Measurements from ENCODE around the gene PEAK3.

PEAK3 gene

GRCh38 chr19:2294687-2295335 lies 12.8 kb upstream of the PEAK3 start:
- Histone ChIP-seq H3K4me1 (ENCODE audit: control insufficient read depth, insufficient read depth, low read length) (peaks cover 2% of the 10 kb centered on the region), H3K27me3 (ENCODE audit: control insufficient read depth, insufficient read depth, low read length) (peaks cover 33% of the 10 kb centered on the region), H3K4me3 (ENCODE audit: low read depth, low read length) (no peak overlapping the region), H3K9me3 (ENCODE audit: control insufficient read depth, insufficient read depth, low read length) (no peaks in the 10 kb centered on the region), H3K36me3 (ENCODE audit: control insufficient read depth, insufficient read depth, low read length) (no peaks in the 10 kb centered on the region), H3K9ac (ENCODE audit: low read depth, low read length) (no peak overlapping the region)

- Histone ChIP-seq H3K9ac (ENCODE audit: low read depth, low read length) (no peak overlapping the region), H3K4me3 (ENCODE audit: low read depth, low read length) (peak overlapping the region; percentile 56), H3K27me3 (ENCODE audit: control insufficient read depth, insufficient read depth, low read length) (peaks cover 56% of the 10 kb centered on the region), H3K36me3 (ENCODE audit: control insufficient read depth, insufficient read depth, low read length) (no peaks in the 10 kb centered on the region), H3K9me3 (ENCODE audit: control insufficient read depth, insufficient read depth, low read length) (no peaks in the 10 kb centered on the region), H3K4me1 (ENCODE audit: control insufficient read depth, insufficient read depth, low read length) (peaks cover 2% of the 10 kb centered on the region)
Observed at GRCh38 chr19:2291185-2291751, 9.3 kb upstream of the PEAK3 start.

GRCh38 chr19:2290441-2291184 lies 8.6 kb upstream of the PEAK3 start:
- H3K27me3 ChIP-seq (ENCODE audit: control insufficient read depth, insufficient read depth, low read length) = peaks cover 56% of the 10 kb centered on the region
- H3K9ac ChIP-seq (ENCODE audit: low read depth, low read length) = no peak overlapping the region
- H3K4me3 ChIP-seq (ENCODE audit: low read depth, low read length) = peak overlapping the region; percentile 56
- H3K36me3 ChIP-seq (ENCODE audit: control insufficient read depth, insufficient read depth, low read length) = no peaks in the 10 kb centered on the region
- peaks cover 2% of the 10 kb centered on the region for H3K4me1 ChIP-seq (ENCODE audit: control insufficient read depth, insufficient read depth, low read length)
- no peaks in the 10 kb centered on the region for H3K9me3 ChIP-seq (ENCODE audit: control insufficient read depth, insufficient read depth, low read length)

- no peaks in the 10 kb centered on the region for H3K36me3 ChIP-seq (ENCODE audit: control insufficient read depth, insufficient read depth, low read length)
- peaks cover 53% of the 10 kb centered on the region for H3K27me3 ChIP-seq (ENCODE audit: control insufficient read depth, insufficient read depth, low read length)
- no peaks in the 10 kb centered on the region for H3K4me1 ChIP-seq (ENCODE audit: control insufficient read depth, insufficient read depth, low read length)
- H3K9me3 ChIP-seq (ENCODE audit: control insufficient read depth, insufficient read depth, low read length) = no peaks in the 10 kb centered on the region
- H3K9ac ChIP-seq (ENCODE audit: low read depth, low read length) = no peak overlapping the region
- peak overlapping the region; percentile 56 for H3K4me3 ChIP-seq (ENCODE audit: low read depth, low read length)
Observed at GRCh38 chr19:2289714-2290435, 7.9 kb upstream of the PEAK3 start.

GRCh38 chr19:2288818-2289713 lies 7.1 kb upstream of the PEAK3 start:
- Histone ChIP-seq H3K9ac (ENCODE audit: low read depth, low read length) (no peak overlapping the region), H3K4me3 (ENCODE audit: low read depth, low read length) (no peak overlapping the region)

GRCh38 chr19:2288338-2288817 lies 6.4 kb upstream of the PEAK3 start:
- no peaks in the 10 kb centered on the region for H3K36me3 ChIP-seq (ENCODE audit: control insufficient read depth, insufficient read depth, low read length)
- no peaks in the 10 kb centered on the region for H3K4me1 ChIP-seq (ENCODE audit: control insufficient read depth, insufficient read depth, low read length)
- H3K27me3 ChIP-seq (ENCODE audit: control insufficient read depth, insufficient read depth, low read length) = peaks cover 53% of the 10 kb centered on the region
- H3K9ac ChIP-seq (ENCODE audit: low read depth, low read length) = no peak overlapping the region
- no peak overlapping the region for H3K4me3 ChIP-seq (ENCODE audit: low read depth, low read length)
- H3K9me3 ChIP-seq (ENCODE audit: control insufficient read depth, insufficient read depth, low read length) = no peaks in the 10 kb centered on the region

More at GRCh38 chr19:2288818-2289713, 7.1 kb upstream of the PEAK3 start:
- no peaks in the 10 kb centered on the region for H3K4me1 ChIP-seq (ENCODE audit: control insufficient read depth, insufficient read depth, low read length)
- no peaks in the 10 kb centered on the region for H3K36me3 ChIP-seq (ENCODE audit: control insufficient read depth, insufficient read depth, low read length)
- H3K9me3 ChIP-seq (ENCODE audit: control insufficient read depth, insufficient read depth, low read length) = no peaks in the 10 kb centered on the region
- H3K27me3 ChIP-seq (ENCODE audit: control insufficient read depth, insufficient read depth, low read length) = peaks cover 53% of the 10 kb centered on the region

- H3K36me3 ChIP-seq (ENCODE audit: control insufficient read depth, insufficient read depth, low read length) = no peaks in the 10 kb centered on the region
- no peak overlapping the region for H3K4me3 ChIP-seq (ENCODE audit: low read depth, low read length)
- H3K9ac ChIP-seq (ENCODE audit: low read depth, low read length) = no peak overlapping the region
- peaks cover 56% of the 10 kb centered on the region for H3K27me3 ChIP-seq (ENCODE audit: control insufficient read depth, insufficient read depth, low read length)
- H3K9me3 ChIP-seq (ENCODE audit: control insufficient read depth, insufficient read depth, low read length) = no peaks in the 10 kb centered on the region
- no peaks in the 10 kb centered on the region for H3K4me1 ChIP-seq (ENCODE audit: control insufficient read depth, insufficient read depth, low read length)
Observed at GRCh38 chr19:2287585-2288337, 5.8 kb upstream of the PEAK3 start.

GRCh38 chr19:2286402-2287140 lies 4.6 kb upstream of the PEAK3 start:
- Histone ChIP-seq H3K36me3 (ENCODE audit: control insufficient read depth, insufficient read depth, low read length) (no peaks in the 10 kb centered on the region), H3K27me3 (ENCODE audit: control insufficient read depth, insufficient read depth, low read length) (peaks cover 48% of the 10 kb centered on the region), H3K4me1 (ENCODE audit: control insufficient read depth, insufficient read depth, low read length) (no peaks in the 10 kb centered on the region), H3K9ac (ENCODE audit: low read depth, low read length) (no peak overlapping the region), H3K4me3 (ENCODE audit: low read depth, low read length) (no peak overlapping the region), H3K9me3 (ENCODE audit: control insufficient read depth, insufficient read depth, low read length) (no peaks in the 10 kb centered on the region)

GRCh38 chr19:2283835-2284507 lies 2.0 kb upstream of the PEAK3 start:
- Histone ChIP-seq H3K9me3 (ENCODE audit: control insufficient read depth, insufficient read depth, low read length) (no peaks in the 10 kb centered on the region), H3K9ac (ENCODE audit: low read depth, low read length) (no peak overlapping the region), H3K36me3 (ENCODE audit: control insufficient read depth, insufficient read depth, low read length) (no peaks in the 10 kb centered on the region), H3K4me3 (ENCODE audit: low read depth, low read length) (no peak overlapping the region), H3K4me1 (ENCODE audit: control insufficient read depth, insufficient read depth, low read length) (no peaks in the 10 kb centered on the region), H3K27me3 (ENCODE audit: control insufficient read depth, insufficient read depth, low read length) (peaks cover 24% of the 10 kb centered on the region)

- H3K4me3 ChIP-seq (ENCODE audit: low read depth, low read length) = peak overlapping the region; percentile 48
- H3K4me1 ChIP-seq (ENCODE audit: control insufficient read depth, insufficient read depth, low read length) = no peaks in the 10 kb centered on the region
- H3K36me3 ChIP-seq (ENCODE audit: control insufficient read depth, insufficient read depth, low read length) = no peaks in the 10 kb centered on the region
- H3K9me3 ChIP-seq (ENCODE audit: control insufficient read depth, insufficient read depth, low read length) = no peaks in the 10 kb centered on the region
- H3K27me3 ChIP-seq (ENCODE audit: control insufficient read depth, insufficient read depth, low read length) = peaks cover 15% of the 10 kb centered on the region
- H3K9ac ChIP-seq (ENCODE audit: low read depth, low read length) = no peak overlapping the region
Observed at GRCh38 chr19:2282862-2283237, 875 bp upstream of the PEAK3 start.

Data from iPS-15b (cell line).